Smooth muscle cell (in vitro differentiated cells): ENCODE results near the gene TRDMT1. TPM values are rescaled to one million over a fixed set of nuclear protein-coding genes. Genes with fewer than 3 reads are reported as not detected.

ENCODE experiments used
- DNase-seq: peaks from one replicate; lab custom pipeline; 2025; ENCODE audit not compliant: unreplicated experiment; lab: John Stamatoyannopoulos, UW
- H2AFZ ChIP-seq: fragments of 200-600 bp; sonication (generic); 2 replicates; pipeline ENCODE4 v1.6.0; 2016; ENCODE audit warnings: antibody characterized with exemption, low read depth, mild to moderate bottlenecking
- H3F3A ChIP-seq: fragments of 200-600 bp; sonication (generic); 2 replicates; pipeline ENCODE4 v1.6.0; 2017; ENCODE audit warnings: antibody characterized with exemption, low read depth
- H3K27ac ChIP-seq: fragments of 200-600 bp; sonication (generic); 2 replicates; pipeline ENCODE4 v1.5.1; 2016; ENCODE audit warnings: low read depth, mild to moderate bottlenecking
- H3K27me3 ChIP-seq: fragments of 200-600 bp; sonication (generic); 2 replicates; pipeline ENCODE4 v1.6.1; 2016; ENCODE audit warnings: low read depth, mild to moderate bottlenecking
- H3K36me3 ChIP-seq: fragments of 200-600 bp; sonication (generic); 2 replicates; pipeline ENCODE4 v1.5.1; 2016; ENCODE audit warnings: low read depth
- H3K4me1 ChIP-seq: fragments of 200-600 bp; sonication (generic); 2 replicates; pipeline ENCODE4 v1.5.1; 2016; ENCODE audit warnings: low read depth
- H3K4me2 ChIP-seq: fragments of 200-600 bp; sonication (generic); 2 replicates; pipeline ENCODE4 v1.6.0; 2016; ENCODE audit warnings: mild to moderate bottlenecking
- H3K4me3 ChIP-seq: fragments of 200-600 bp; sonication (generic); 2 replicates; pipeline ENCODE4 v1.5.1; 2016; ENCODE audit warnings: mild to moderate bottlenecking
- H3K79me2 ChIP-seq: fragments of 200-600 bp; sonication (generic); 2 replicates; pipeline ENCODE4 v1.6.0; 2016; ENCODE audit warnings: low read depth, mild to moderate bottlenecking
- H3K9ac ChIP-seq: fragments of 200-600 bp; sonication (generic); 2 replicates; pipeline ENCODE4 v1.6.0; 2016; ENCODE audit warnings: low read depth
- H3K9me3 ChIP-seq: fragments of 200-600 bp; sonication (generic); replicated peaks from 2 replicates; pipeline ENCODE4 v1.5.1; 2016; ENCODE audit warnings: low read depth
- H4K20me1 ChIP-seq: fragments of 200-600 bp; sonication (generic); 2 replicates; pipeline ENCODE4 v1.6.0; 2016; ENCODE audit warnings: low read depth
- WGBS: methylation state at CpG from one replicate; pipeline ENCODE4 v1.1.7; 2016; ENCODE audit warnings: low lambda C conversion rate; 5-methylcytosine and 5-hydroxymethylcytosine counted together
- polyA plus RNA-seq: library from polyadenylated mRNA; unstranded; fragments of >200 nt; fragmentation: Nextera tagmentation; extraction: Ambion mirVana; gene quantifications from 2 replicates; pipeline ENCODE4 v1.2.1, GENCODE V29; 2016
- total RNA-seq: library from RNA; depleted of rRNA; stranded (reverse); fragments of >200 nt; gene quantifications from 2 replicates; pipeline ENCODE4 v1.2.3, GENCODE V29; 2014
- TF ChIP-seq, protein P1 (sequence below): fragments of 200-600 bp; sonication (generic); IDR thresholded peaks from 2 replicates; pipeline ENCODE4 v1.5.1; 2017; ENCODE audit warnings: borderline replicate concordance, mild to moderate bottlenecking, antibody characterized with exemption; ENCODE audit not compliant: insufficient read depth, poor library complexity, severe bottlenecking

The TRDMT1 gene
- total and polyA plus RNA-seq, 2 experiments from 2014 or later = 2.5 to 7.3 TPM

DNA sequence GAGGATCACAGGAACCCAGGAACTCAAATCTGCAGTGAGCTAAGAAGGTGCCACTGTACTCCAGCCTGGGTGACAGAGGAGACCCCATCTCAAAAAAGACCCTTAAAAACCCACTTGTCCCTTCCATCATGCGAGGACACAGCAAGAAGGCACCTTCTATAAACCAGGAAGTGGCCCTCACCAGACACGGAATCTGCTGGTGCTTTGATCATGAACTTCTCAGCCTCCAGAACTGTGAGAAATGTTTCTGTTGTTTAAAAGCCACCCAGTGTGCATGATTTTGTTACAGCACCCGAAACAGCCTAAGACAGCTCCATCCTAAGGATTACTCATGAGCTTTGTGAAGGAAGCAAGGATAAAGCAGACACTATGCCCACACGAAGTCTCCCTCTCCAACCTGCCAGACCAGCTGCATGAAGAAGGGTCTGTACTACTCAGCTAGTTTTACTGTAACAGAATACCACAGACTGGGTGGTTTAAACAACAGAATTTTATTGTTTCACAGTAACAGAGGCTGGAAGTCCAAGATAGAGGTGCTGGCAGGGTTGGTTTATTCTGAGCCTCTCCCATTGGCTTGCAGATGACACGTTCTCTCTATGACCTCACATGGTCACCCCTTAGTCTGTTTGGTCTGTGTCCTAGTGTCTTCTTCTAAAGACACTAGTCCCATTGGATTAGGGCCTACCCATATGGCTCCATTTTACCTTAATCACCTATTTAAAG is 40.3 kb upstream of the TRDMT1 start:
- no peaks in the 10 kb centered on the region for H3K4me1 ChIP-seq
- H4K20me1 ChIP-seq = peaks cover 20% of the 10 kb centered on the region
- H3K79me2 ChIP-seq = no peaks in the 10 kb centered on the region
- H3K9ac ChIP-seq = no peak overlapping the region
- TF ChIP-seq, protein P1, sequence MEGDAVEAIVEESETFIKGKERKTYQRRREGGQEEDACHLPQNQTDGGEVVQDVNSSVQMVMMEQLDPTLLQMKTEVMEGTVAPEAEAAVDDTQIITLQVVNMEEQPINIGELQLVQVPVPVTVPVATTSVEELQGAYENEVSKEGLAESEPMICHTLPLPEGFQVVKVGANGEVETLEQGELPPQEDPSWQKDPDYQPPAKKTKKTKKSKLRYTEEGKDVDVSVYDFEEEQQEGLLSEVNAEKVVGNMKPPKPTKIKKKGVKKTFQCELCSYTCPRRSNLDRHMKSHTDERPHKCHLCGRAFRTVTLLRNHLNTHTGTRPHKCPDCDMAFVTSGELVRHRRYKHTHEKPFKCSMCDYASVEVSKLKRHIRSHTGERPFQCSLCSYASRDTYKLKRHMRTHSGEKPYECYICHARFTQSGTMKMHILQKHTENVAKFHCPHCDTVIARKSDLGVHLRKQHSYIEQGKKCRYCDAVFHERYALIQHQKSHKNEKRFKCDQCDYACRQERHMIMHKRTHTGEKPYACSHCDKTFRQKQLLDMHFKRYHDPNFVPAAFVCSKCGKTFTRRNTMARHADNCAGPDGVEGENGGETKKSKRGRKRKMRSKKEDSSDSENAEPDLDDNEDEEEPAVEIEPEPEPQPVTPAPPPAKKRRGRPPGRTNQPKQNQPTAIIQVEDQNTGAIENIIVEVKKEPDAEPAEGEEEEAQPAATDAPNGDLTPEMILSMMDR = no peak
- peaks cover 6% of the 10 kb centered on the region for H3K36me3 ChIP-seq
- H3K9me3 ChIP-seq = no peaks in the 10 kb centered on the region
- 87% methylated on average over 5 of the region's 5 CpGs for WGBS
- H3K27ac ChIP-seq = no peak overlapping the region
- no peak for DNase-seq
- H3K4me2 ChIP-seq = no peak overlapping the region
- H3K4me3 ChIP-seq = no peak overlapping the region
- H3K27me3 ChIP-seq = no peaks in the 10 kb centered on the region
- H2AFZ ChIP-seq = no peak overlapping the region
- H3F3A ChIP-seq = peaks cover 18% of the 10 kb centered on the region

DNA sequence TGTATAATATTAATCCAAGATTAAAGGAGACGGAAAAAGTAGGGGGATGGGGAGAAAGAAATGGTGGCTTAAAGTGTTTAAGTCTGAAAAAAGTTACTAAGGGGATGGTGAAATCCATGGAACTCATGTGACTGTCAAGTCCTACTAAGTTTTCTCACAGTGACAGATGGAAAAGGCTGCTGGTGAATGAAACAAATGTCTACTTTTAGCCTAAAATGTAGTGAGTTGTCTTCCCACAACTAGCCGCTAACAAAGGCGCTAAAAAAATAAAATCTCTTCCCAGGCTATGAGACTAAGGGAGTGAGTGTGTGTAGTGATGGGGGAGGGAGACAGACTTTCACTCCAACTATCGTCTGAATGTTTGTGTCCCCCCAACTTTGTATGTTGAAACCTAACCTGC is 39.1 kb upstream of the TRDMT1 start:
- Histone ChIP-seq H3K27ac (no peak overlapping the region), H4K20me1 (peaks cover 32% of the 10 kb centered on the region), H3K79me2 (no peaks in the 10 kb centered on the region), H3K4me1 (no peaks in the 10 kb centered on the region), H3K9me3 (no peaks in the 10 kb centered on the region), H3F3A (peaks cover 29% of the 10 kb centered on the region), H3K9ac (no peak overlapping the region), H3K36me3 (peaks cover 17% of the 10 kb centered on the region), H3K4me2 (no peak overlapping the region), H3K4me3 (no peak overlapping the region), H2AFZ (no peak overlapping the region), H3K27me3 (no peaks in the 10 kb centered on the region)
- WGBS = 93% methylated on average over 4 of the region's 4 CpGs
- DNase-seq = no peak
- TF ChIP-seq, protein P1 = no peak

DNA sequence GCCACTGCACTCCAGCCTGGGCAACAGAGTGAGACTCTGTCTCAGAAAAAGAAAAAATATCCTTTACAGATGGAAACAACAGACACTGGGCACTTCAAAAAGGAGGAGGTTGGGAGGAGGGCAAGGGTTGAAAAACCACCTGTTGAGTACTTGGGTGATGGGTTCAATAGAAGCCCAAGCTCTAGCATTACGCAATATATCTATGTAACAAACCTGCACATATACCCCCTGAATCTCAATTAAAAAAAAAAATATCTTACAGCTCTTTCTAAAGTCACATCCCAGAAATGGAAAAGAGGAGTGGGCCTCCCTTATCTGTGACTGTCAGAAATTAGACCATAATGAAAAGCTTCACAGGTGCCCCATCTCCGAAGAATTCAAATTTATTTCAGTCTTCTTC is 38.6 kb upstream of the TRDMT1 start:
- no peak overlapping the region for H2AFZ ChIP-seq
- peaks cover 5% of the 10 kb centered on the region for H3K79me2 ChIP-seq
- WGBS = 88% methylated on average over 2 of the region's 2 CpGs
- H3F3A ChIP-seq = peaks cover 34% of the 10 kb centered on the region
- no peak overlapping the region for H3K4me2 ChIP-seq
- no peak overlapping the region for H3K9ac ChIP-seq
- TF ChIP-seq, protein P1 = no peak
- H4K20me1 ChIP-seq = peaks cover 37% of the 10 kb centered on the region
- no peaks in the 10 kb centered on the region for H3K9me3 ChIP-seq
- no peaks in the 10 kb centered on the region for H3K4me1 ChIP-seq
- no peak for DNase-seq
- no peaks in the 10 kb centered on the region for H3K27me3 ChIP-seq
- H3K27ac ChIP-seq = no peak overlapping the region
- peaks cover 22% of the 10 kb centered on the region for H3K36me3 ChIP-seq
- no peak overlapping the region for H3K4me3 ChIP-seq
